A673 (cell line): ENCODE data around the gene TOR2A. TPM values are rescaled to one million over a fixed set of nuclear protein-coding genes. Genes with fewer than 3 reads are reported as not detected.

ENCODE experiments used
- BruUV-seq: library from RNA; stranded (reverse); fragments of 400-500 nt; replicated peaks from 2 replicates; lab custom pipeline; 2021; lab: Mats Ljungman, UMichigan
- CTCF ChIA-PET: fragments of 300-600 bp; sonication (Branson Sonifier 250); formaldehyde crosslinking; loops from one replicate; lab custom pipeline; 2022; ENCODE audit warnings: antibody characterized with exemption; lab: Charles Lee
- POLR2A ChIA-PET: fragments of 300-600 bp; sonication (Branson Sonifier 250); formaldehyde crosslinking; loops from one replicate; lab custom pipeline; 2022; ENCODE audit warnings: antibody characterized with exemption; ENCODE audit not compliant: low non-redundant PET; lab: Charles Lee
- DNase-seq: peaks from one replicate; pipeline ENCODE4 v3.0.0-alpha.2; 2015; ENCODE audit warnings: low spot score
- H3K27ac ChIP-seq: fragments of 200-600 bp; sonication (generic); 2 replicates; pipeline ENCODE4 v1.5.1; 2016; ENCODE audit warnings: mixed run types, low read depth, mild to moderate bottlenecking, mixed read lengths, antibody characterized with exemption, low read length; ENCODE audit not compliant: poor library complexity, severe bottlenecking
- H3K27me3 ChIP-seq: fragments of 200-600 bp; sonication (generic); replicated peaks from 2 replicates; pipeline ENCODE4 v1.6.1; 2017; ENCODE audit warnings: mixed run types, low read depth, mild to moderate bottlenecking, mixed read lengths, antibody characterized with exemption, low read length; ENCODE audit not compliant: insufficient read depth, poor library complexity
- H3K36me3 ChIP-seq: fragments of 200-600 bp; sonication (generic); 2 replicates; pipeline ENCODE4 v1.6.1; 2016; ENCODE audit warnings: mixed run types, mild to moderate bottlenecking, mixed read lengths, antibody characterized with exemption, low read length; ENCODE audit not compliant: insufficient read depth, poor library complexity, severe bottlenecking
- H3K4me1 ChIP-seq: fragments of 200-600 bp; sonication (generic); 2 replicates; pipeline ENCODE4 v1.6.1; 2017; ENCODE audit warnings: mixed run types, mild to moderate bottlenecking, mixed read lengths, antibody characterized with exemption, low read length; ENCODE audit not compliant: insufficient read depth, poor library complexity, severe bottlenecking
- H3K4me3 ChIP-seq: fragments of 200-600 bp; sonication (generic); 2 replicates; pipeline ENCODE4 v1.5.1; 2016; ENCODE audit warnings: low read depth, mixed run types, mild to moderate bottlenecking, mixed read lengths, low read length; ENCODE audit not compliant: poor library complexity, severe bottlenecking
- H3K9me3 ChIP-seq: fragments of 200-600 bp; sonication (generic); 2 replicates; pipeline ENCODE4 v1.6.1; 2016; ENCODE audit warnings: mixed run types, low read depth, mild to moderate bottlenecking, mixed read lengths, antibody characterized with exemption, low read length; ENCODE audit not compliant: poor library complexity, severe bottlenecking
- EZH2 ChIP-seq: fragments of 200-600 bp; sonication (generic); IDR thresholded peaks from 2 replicates; pipeline ENCODE4 v1.6.1; 2017; ENCODE audit warnings: borderline replicate concordance, low read depth, mild to moderate bottlenecking, mixed read lengths, antibody characterized with exemption, low read length; ENCODE audit not compliant: poor library complexity, severe bottlenecking
- intact Hi-C: fragments of 100-400 bp; cut with micrococcal nuclease; formaldehyde crosslinking; loops from one replicate; pipeline ENCODE4 v1.10.0; 2022; ENCODE audit not compliant: unreplicated experiment
- total RNA-seq: library from RNA; stranded (reverse); gene quantifications from 2 replicates; pipeline ENCODE4 v1.2.3, GENCODE V29; 2021
- TF ChIP-seq, protein P1 (sequence below): fragments of 300-800, 200-600 bp; sonication (generic); conservative IDR thresholded peaks from 2 replicates; pipeline ENCODE4 v1.5.1; 2017; ENCODE audit warnings: low read depth, mild to moderate bottlenecking, antibody characterized with exemption, low read length, moderate library complexity, mixed read lengths

Gene TOR2A
- total RNA-seq, 1 experiment from 2014 or later, result 9.2 TPM

- no peak overlapping the region for H3K27ac ChIP-seq
- BruUV-seq, result no TSS peak
- CTCF ChIA-PET, result no interaction called here
- H3K36me3 ChIP-seq, result no peaks in the 10 kb centered on the region
- TF ChIP-seq EZH2, result no peak
- TF ChIP-seq, protein P1, sequence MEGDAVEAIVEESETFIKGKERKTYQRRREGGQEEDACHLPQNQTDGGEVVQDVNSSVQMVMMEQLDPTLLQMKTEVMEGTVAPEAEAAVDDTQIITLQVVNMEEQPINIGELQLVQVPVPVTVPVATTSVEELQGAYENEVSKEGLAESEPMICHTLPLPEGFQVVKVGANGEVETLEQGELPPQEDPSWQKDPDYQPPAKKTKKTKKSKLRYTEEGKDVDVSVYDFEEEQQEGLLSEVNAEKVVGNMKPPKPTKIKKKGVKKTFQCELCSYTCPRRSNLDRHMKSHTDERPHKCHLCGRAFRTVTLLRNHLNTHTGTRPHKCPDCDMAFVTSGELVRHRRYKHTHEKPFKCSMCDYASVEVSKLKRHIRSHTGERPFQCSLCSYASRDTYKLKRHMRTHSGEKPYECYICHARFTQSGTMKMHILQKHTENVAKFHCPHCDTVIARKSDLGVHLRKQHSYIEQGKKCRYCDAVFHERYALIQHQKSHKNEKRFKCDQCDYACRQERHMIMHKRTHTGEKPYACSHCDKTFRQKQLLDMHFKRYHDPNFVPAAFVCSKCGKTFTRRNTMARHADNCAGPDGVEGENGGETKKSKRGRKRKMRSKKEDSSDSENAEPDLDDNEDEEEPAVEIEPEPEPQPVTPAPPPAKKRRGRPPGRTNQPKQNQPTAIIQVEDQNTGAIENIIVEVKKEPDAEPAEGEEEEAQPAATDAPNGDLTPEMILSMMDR, result no peak
- no peaks in the 10 kb centered on the region for H3K9me3 ChIP-seq
- intact Hi-C loops, result no loop called here
- H3K4me3 ChIP-seq, result no peak overlapping the region
- no peaks in the 10 kb centered on the region for H3K4me1 ChIP-seq
- no peaks in the 10 kb centered on the region for H3K27me3 ChIP-seq
- POLR2A ChIA-PET, result no interaction called here
- no peak for DNase-seq
Measured at GRCh38 chr9:127780126-127780885, 45.2 kb upstream of the TOR2A start.

GRCh38 chr9:127779136-127779981 lies 44.3 kb upstream of the TOR2A start:
- DNase-seq, result no peak
- intact Hi-C loops, result no loop called here
- CTCF ChIA-PET, result no interaction called here
- no peak overlapping the region for H3K27ac ChIP-seq
- BruUV-seq, result no TSS peak
- H3K4me1 ChIP-seq, result no peaks in the 10 kb centered on the region
- POLR2A ChIA-PET, result no interaction called here
- no peaks in the 10 kb centered on the region for H3K9me3 ChIP-seq
- no peak for TF ChIP-seq EZH2
- TF ChIP-seq, protein P1, result no peak
- no peaks in the 10 kb centered on the region for H3K27me3 ChIP-seq
- H3K36me3 ChIP-seq, result no peaks in the 10 kb centered on the region
- no peak overlapping the region for H3K4me3 ChIP-seq

DNA sequence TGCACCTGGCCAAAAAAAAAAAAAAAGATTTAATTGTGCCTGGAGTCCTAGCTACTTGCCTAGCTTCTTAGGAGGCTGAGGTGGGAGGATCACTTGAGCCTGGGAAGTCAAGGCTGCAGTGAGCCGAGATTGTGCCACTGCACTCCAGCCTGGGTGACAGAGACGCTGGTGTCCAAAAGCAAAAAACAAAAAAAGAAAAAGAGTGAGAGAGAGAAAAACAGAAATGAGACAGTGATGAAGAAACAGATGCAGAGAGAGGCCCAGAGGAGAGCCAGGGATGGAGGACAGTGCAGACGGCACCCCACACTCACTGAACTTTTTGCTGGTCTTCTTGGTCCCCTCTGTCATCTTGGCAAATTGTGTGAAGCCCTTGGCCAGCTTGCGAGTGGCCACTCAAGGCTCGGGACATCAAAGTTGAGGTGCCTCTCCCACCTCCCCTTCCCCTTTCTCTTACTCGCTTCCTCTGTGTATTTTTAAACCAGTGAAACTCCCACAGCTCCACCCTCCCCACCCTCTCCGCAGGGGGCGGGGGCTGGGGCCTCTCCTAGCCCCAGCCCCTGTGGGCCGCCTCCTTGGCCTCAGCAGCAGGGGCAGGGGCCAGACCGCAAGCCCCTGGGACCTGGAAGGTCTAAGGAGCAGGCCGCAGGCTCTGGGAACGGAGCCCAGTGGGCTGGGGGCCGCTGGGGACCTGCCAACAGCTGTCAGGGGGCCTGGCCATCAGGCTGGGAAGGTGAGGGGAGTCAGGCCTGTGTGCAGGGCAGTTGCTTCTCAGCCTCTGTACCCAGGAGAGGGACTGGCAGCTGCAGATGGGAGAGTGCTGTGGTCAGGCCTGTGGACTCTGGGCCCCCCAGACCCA lies 43.4 kb upstream of the TOR2A start, which contains the start of gene SH2D3C:
Gene SH2D3C (minus strand): TSS at position 387 of the 856 bp plus-strand sequence. CDS start 39 bp downstream, at position 348.
- CTCF ChIA-PET, result interaction anchor here (0.6 kb wide), 1 partner anchor 619 kb away, joined by 5 read pairs; no protein-coding TSS in a partner anchor

More for the DNA sequence above, 43.4 kb upstream of the TOR2A start, which contains the start of gene SH2D3C:
- Histone ChIP-seq H3K4me3 (no peak within 1 kb of the TSS), H3K4me1 (no peaks in the 10 kb centered on the region), H3K9me3 (no peaks in the 10 kb centered on the region), H3K36me3 (no peaks in the 10 kb centered on the region), H3K27ac (no peak within 1 kb of the TSS), H3K27me3 (no peaks in the 10 kb centered on the region)
- no peak for DNase-seq
- BruUV-seq, result no TSS peak
- no peak for TF ChIP-seq EZH2
- POLR2A ChIA-PET, result interaction anchor here (0.6 kb wide), 1 partner anchor 46 kb away, joined by 3 read pairs; no protein-coding TSS in a partner anchor
- intact Hi-C loops, result no loop called here
